Adipocyte (in vitro differentiated cells): ENCODE data around the gene ATP6V1G1.
"Not testable (repeated sequence)": the region's sequence is repeated elsewhere in the genome, so short reads cannot be mapped to it uniquely, and the experiment has no call there.

ENCODE experiments used
- DNase-seq: peaks from one replicate; pipeline ENCODE4 v3.0.0-alpha.2; 2015; ENCODE audit warnings: low read depth
- H3K27me3 ChIP-seq: replicated peaks from 2 replicates; pipeline ENCODE4 v1.7.0; 2013; ENCODE audit warnings: mild to moderate bottlenecking, low read length, moderate library complexity; ENCODE audit not compliant: control insufficient read depth, insufficient read depth
- H3K36me3 ChIP-seq: 2 replicates; pipeline ENCODE4 v1.7.0; 2013; ENCODE audit warnings: low read length, mild to moderate bottlenecking, moderate library complexity; ENCODE audit not compliant: control insufficient read depth, insufficient read depth, severe bottlenecking
- H3K4me1 ChIP-seq: 2 replicates; pipeline ENCODE4 v1.7.0; 2013; ENCODE audit warnings: mild to moderate bottlenecking, low read length, moderate library complexity; ENCODE audit not compliant: control insufficient read depth, insufficient read depth
- H3K4me3 ChIP-seq: 2 replicates; pipeline ENCODE4 v1.7.0; 2013; ENCODE audit warnings: mild to moderate bottlenecking, low read length, moderate library complexity
- H3K9ac ChIP-seq: 2 replicates; pipeline ENCODE4 v1.7.0; 2013; ENCODE audit warnings: mild to moderate bottlenecking, low read length, moderate library complexity
- H3K9me3 ChIP-seq: 2 replicates; pipeline ENCODE4 v1.7.0; 2013; ENCODE audit warnings: mild to moderate bottlenecking, low read length, moderate library complexity; ENCODE audit not compliant: control insufficient read depth

ATP6V1G1 gene

GRCh38 chr9:114558027-114558675, 29.4 kb upstream of the ATP6V1G1 start:
- no peaks in the 10 kb centered on the region for H3K4me1 ChIP-seq
- H3K27me3 ChIP-seq: peaks cover 14% of the 10 kb centered on the region
- no peak overlapping the region for H3K9ac ChIP-seq
- DNase-seq: no peak
- H3K4me3 ChIP-seq: no peak overlapping the region
- peaks cover 3% of the 10 kb centered on the region for H3K9me3 ChIP-seq
- H3K36me3 ChIP-seq: no peaks in the 10 kb centered on the region

- peaks cover 3% of the 10 kb centered on the region for H3K9me3 ChIP-seq
- no peak overlapping the region for H3K4me3 ChIP-seq
- no peaks in the 10 kb centered on the region for H3K4me1 ChIP-seq
- no peaks in the 10 kb centered on the region for H3K36me3 ChIP-seq
- DNase-seq: no peak
- H3K27me3 ChIP-seq: peaks cover 15% of the 10 kb centered on the region
- no peak overlapping the region for H3K9ac ChIP-seq
These were observed 27.6 kb upstream of the ATP6V1G1 start for GRCh38 chr9:114559830-114560513.

GRCh38 chr9:114560956-114561355, 26.6 kb upstream of the ATP6V1G1 start:
- Histone ChIP-seq H3K4me3 (no peak overlapping the region), H3K36me3 (no peaks in the 10 kb centered on the region), H3K27me3 (peaks cover 15% of the 10 kb centered on the region), H3K9me3 (peaks cover 3% of the 10 kb centered on the region), H3K4me1 (no peaks in the 10 kb centered on the region), H3K9ac (no peak overlapping the region)
- DNase-seq: no peak

GRCh38 chr9:114561771-114562170, 25.8 kb upstream of the ATP6V1G1 start:
- no peak for DNase-seq
- Histone ChIP-seq H3K36me3 (no peaks in the 10 kb centered on the region), H3K27me3 (peaks cover 15% of the 10 kb centered on the region), H3K4me3 (no peak overlapping the region), H3K4me1 (no peaks in the 10 kb centered on the region), H3K9ac (no peak overlapping the region), H3K9me3 (no peaks in the 10 kb centered on the region)

GRCh38 chr9:114565204-114565603, 22.4 kb upstream of the ATP6V1G1 start:
- H3K4me1 ChIP-seq: no peaks in the 10 kb centered on the region
- no peaks in the 10 kb centered on the region for H3K9me3 ChIP-seq
- H3K9ac ChIP-seq: no peak overlapping the region
- peaks cover 12% of the 10 kb centered on the region for H3K27me3 ChIP-seq
- no peaks in the 10 kb centered on the region for H3K36me3 ChIP-seq
- DNase-seq: no peak
- H3K4me3 ChIP-seq: no peak overlapping the region

GRCh38 chr9:114570742-114571141, 16.8 kb upstream of the ATP6V1G1 start:
- no peak overlapping the region for H3K4me3 ChIP-seq
- H3K4me1 ChIP-seq: peaks cover 4% of the 10 kb centered on the region
- peaks cover 5% of the 10 kb centered on the region for H3K27me3 ChIP-seq
- no peak for DNase-seq
- no peak overlapping the region for H3K9ac ChIP-seq
- no peaks in the 10 kb centered on the region for H3K36me3 ChIP-seq
- H3K9me3 ChIP-seq: no peaks in the 10 kb centered on the region

GRCh38 chr9:114571391-114571790, 16.2 kb upstream of the ATP6V1G1 start:
- H3K9me3 ChIP-seq: no peaks in the 10 kb centered on the region
- H3K36me3 ChIP-seq: no peaks in the 10 kb centered on the region
- no peak for DNase-seq
- no peak overlapping the region for H3K4me3 ChIP-seq
- peaks cover 4% of the 10 kb centered on the region for H3K4me1 ChIP-seq
- H3K27me3 ChIP-seq: peaks cover 5% of the 10 kb centered on the region
- H3K9ac ChIP-seq: no peak overlapping the region

GRCh38 chr9:114572199-114572598, 15.4 kb upstream of the ATP6V1G1 start:
- Histone ChIP-seq H3K9ac (no peak overlapping the region), H3K36me3 (no peaks in the 10 kb centered on the region), H3K9me3 (no peaks in the 10 kb centered on the region), H3K4me1 (peaks cover 4% of the 10 kb centered on the region), H3K4me3 (no peak overlapping the region), H3K27me3 (peaks cover 5% of the 10 kb centered on the region)
- no peak for DNase-seq

- Histone ChIP-seq H3K4me3 (no peak overlapping the region), H3K4me1 (peaks cover 4% of the 10 kb centered on the region), H3K27me3 (peaks cover 5% of the 10 kb centered on the region), H3K36me3 (no peaks in the 10 kb centered on the region), H3K9ac (no peak overlapping the region), H3K9me3 (no peaks in the 10 kb centered on the region)
- peak; percentile 67 for DNase-seq
These were observed 13.1 kb upstream of the ATP6V1G1 start for GRCh38 chr9:114574438-114574837.

GRCh38 chr9:114576779-114577178, 10.8 kb upstream of the ATP6V1G1 start:
- not testable (repeated sequence) for DNase-seq, H3K4me3 ChIP-seq, H3K27me3 ChIP-seq, H3K4me1 ChIP-seq, H3K9me3 ChIP-seq, H3K36me3 ChIP-seq, H3K9ac ChIP-seq

- H3K4me1 ChIP-seq, H3K4me3 ChIP-seq, DNase-seq, H3K36me3 ChIP-seq, H3K27me3 ChIP-seq, H3K9me3 ChIP-seq, H3K9ac ChIP-seq: not testable (repeated sequence)
These were observed 9.4 kb upstream of the ATP6V1G1 start for GRCh38 chr9:114578134-114578533.
